ENCODE measurements around the gene CLEC4D. TPM values are rescaled to one million over a fixed set of nuclear protein-coding genes. Genes with fewer than 3 reads are reported as not detected.

Gene CLEC4D
- total RNA-seq, 6 experiments from 2014 or later, result not detected

GRCh38 chr12:8566525-8566924 is 53.2 kb downstream of the CLEC4D start:
- no peaks in the 10 kb centered on the region for H3K4me1 Mint-ChIP-seq (ENCODE audit: low read depth)
- H3K27ac Mint-ChIP-seq, result no peak overlapping the region
- DNase-seq, result no peak
- H3K4me3 Mint-ChIP-seq, result no peak overlapping the region
- peaks cover 2% of the 10 kb centered on the region for H3K27me3 Mint-ChIP-seq (ENCODE audit: insufficient read depth)
- H3K36me3 Mint-ChIP-seq (ENCODE audit: low read depth), result no peaks in the 10 kb centered on the region
- no peak for TF ChIP-seq CTCF (IDR thresholded peaks at IDR 0.05)
- peaks cover 6% of the 10 kb centered on the region; the same call in 1 of the 2 replicates for H3K9me3 Mint-ChIP-seq

Other genes starting within 250 kb of the CLEC4D start
- gene CLEC6A, start 57.5 kb upstream of the CLEC4D start, total RNA-seq (2021; fragmentation: NEBNext Ultra II Directional; extraction: Animal tissue kit (Norgen Biotek cat#: 25700)), result not detected
- gene CLEC4E, start 27.4 kb downstream of the CLEC4D start, total RNA-seq (2021; fragmentation: NEBNext Ultra II Directional; extraction: Animal tissue kit (Norgen Biotek cat#: 25700)), result not detected
- gene AICDA, start 99.4 kb downstream of the CLEC4D start, total RNA-seq (2021; fragmentation: NEBNext Ultra II Directional; extraction: Animal tissue kit (Norgen Biotek cat#: 25700)), result not detected
- gene MFAP5, start 149.3 kb downstream of the CLEC4D start, total RNA-seq (2021; fragmentation: NEBNext Ultra II Directional; extraction: Animal tissue kit (Norgen Biotek cat#: 25700)), result 100 to 1,000 TPM in 4 of 6 experiments, 10 to 100 TPM in 2; 42.1 to 194 (median 167) TPM
- 10 to 100 TPM in 1 of 6 experiments, 1 to 10 TPM in 5; 8.5 to 10.7 (median 9.0) TPM for gene RIMKLB, start 184.5 kb downstream of the CLEC4D start, total RNA-seq (2021; fragmentation: NEBNext Ultra II Directional; extraction: Animal tissue kit (Norgen Biotek cat#: 25700))